PC-3 (cell line): Measurements from ENCODE around the gene IRX4. TPM values are rescaled to one million over a fixed set of nuclear protein-coding genes. Genes with fewer than 3 reads are reported as not detected.

Experiments
- ATAC-seq: fragments of 200-7000 bp; cut with Tn5 transposase; 2 replicates; pipeline ENCODE4 v1.9.1; 2020; ENCODE audit warnings: mild to moderate bottlenecking, moderate library complexity
- BruUV-seq: library from RNA; stranded (reverse); fragments of 400-500 nt; replicated peaks from 2 replicates; lab custom pipeline; 2021; lab: Mats Ljungman, UMichigan
- CTCF ChIA-PET: fragments of 300-600 bp; sonication (Branson Sonifier 250); formaldehyde crosslinking; loops from one replicate; lab custom pipeline; 2022; ENCODE audit warnings: antibody characterized with exemption; lab: Charles Lee
- POLR2A ChIA-PET: fragments of 300-600 bp; sonication (Branson Sonifier 250); formaldehyde crosslinking; loops from one replicate; lab custom pipeline; 2022; ENCODE audit warnings: antibody characterized with exemption; ENCODE audit not compliant: unreplicated experiment; lab: Charles Lee
- DNase-seq: peaks from one replicate; pipeline ENCODE4 v3.0.0-alpha.2; 2015
- H2AFZ ChIP-seq: fragments of 300-600 bp; sonication (generic); 2 replicates; pipeline ENCODE4 v1.6.0; 2016; ENCODE audit warnings: antibody characterized with exemption, low read length
- H3F3A ChIP-seq: fragments of 300-600 bp; sonication (generic); one replicate; pipeline ENCODE4 v1.6.0; 2017; ENCODE audit warnings: antibody characterized with exemption, low read length, control low read depth, mild to moderate bottlenecking; ENCODE audit not compliant: unreplicated experiment
- H3K27ac ChIP-seq: fragments of 300-600 bp; sonication (generic); 2 replicates; pipeline ENCODE4 v1.5.1; 2016; ENCODE audit warnings: mild to moderate bottlenecking, low read length
- H3K27me3 ChIP-seq: fragments of 300-600 bp; sonication (generic); 2 replicates; pipeline ENCODE4 v1.6.1; 2016; ENCODE audit warnings: low read length, mixed read lengths
- H3K36me3 ChIP-seq: fragments of 300-600 bp; sonication (generic); 2 replicates; pipeline ENCODE4 v1.6.1; 2016; ENCODE audit warnings: low read depth, mixed run types, low read length, mixed read lengths
- H3K4me1 ChIP-seq: fragments of 300-600 bp; sonication (generic); 2 replicates; pipeline ENCODE4 v1.5.1; 2016; ENCODE audit warnings: low read length; ENCODE audit not compliant: insufficient read depth
- H3K4me2 ChIP-seq: fragments of 300-600 bp; sonication (generic); 2 replicates; pipeline ENCODE4 v1.6.0; 2016; ENCODE audit warnings: low read length
- H3K4me3 ChIP-seq: fragments of 300-600 bp; sonication (generic); 2 replicates; pipeline ENCODE4 v1.5.1; 2016; ENCODE audit warnings: mild to moderate bottlenecking, low read length, mixed read lengths
- H3K79me2 ChIP-seq: fragments of 300-600 bp; sonication (generic); 2 replicates; pipeline ENCODE4 v1.6.1; 2017; ENCODE audit warnings: low read length, mixed read lengths
- H3K9ac ChIP-seq: fragments of 300-600 bp; sonication (generic); 2 replicates; pipeline ENCODE4 v1.6.0; 2016; ENCODE audit warnings: mild to moderate bottlenecking, low read length
- H3K9me2 ChIP-seq: fragments of 300-600 bp; sonication (generic); replicated peaks from 2 replicates; pipeline ENCODE4 v1.6.1; 2016; ENCODE audit warnings: mixed run types, low read length, mixed read lengths
- H3K9me3 ChIP-seq: fragments of 300-600 bp; sonication (generic); 2 replicates; pipeline ENCODE4 v1.6.1; 2016; ENCODE audit warnings: low read length, mixed read lengths
- H4K20me1 ChIP-seq: fragments of 300-600 bp; sonication (generic); 2 replicates; pipeline ENCODE4 v1.6.1; 2016; ENCODE audit warnings: low read length, mixed read lengths
- CTCF ChIP-seq: fragments of 300-600 bp; sonication (generic); conservative IDR thresholded peaks from 2 replicates; pipeline ENCODE4 v1.5.1; 2017; ENCODE audit warnings: antibody characterized with exemption, low read depth, mild to moderate bottlenecking, low read length
- EZH2 ChIP-seq: fragments of 300-600 bp; sonication (generic); IDR thresholded peaks from one replicate; pipeline ENCODE4 v1.6.1; 2017; ENCODE audit warnings: antibody characterized with exemption, mild to moderate bottlenecking, low read length; ENCODE audit not compliant: unreplicated experiment
- EZH2phosphoT487 ChIP-seq: fragments of 300-600 bp; sonication (generic); IDR thresholded peaks from 2 replicates; pipeline ENCODE4 v1.6.1; 2018; ENCODE audit warnings: mild to moderate bottlenecking, antibody characterized with exemption, low read length, borderline replicate concordance
- intact Hi-C: fragments of 100-400 bp; cut with micrococcal nuclease; formaldehyde crosslinking; loops from 2 replicates; pipeline ENCODE4 v1.9.0; 2023
- total RNA-seq: library from RNA; depleted of rRNA; stranded (reverse); fragments of >200 nt; gene quantifications from 2 replicates; pipeline ENCODE4 v1.2.3, GENCODE V29; 2014

Gene IRX4
- total RNA-seq, 1 experiment from 2014 or later = not detected

GRCh38 chr5:1909346-1909985, 26.7 kb upstream of the IRX4 start:
- Histone ChIP-seq H2AFZ (no peak overlapping the region), H3K79me2 (no peaks in the 10 kb centered on the region), H3K9me2 (no peaks in the 10 kb centered on the region), H3K4me2 (no peak overlapping the region), H3K4me3 (no peak overlapping the region), H3K4me1 (no peaks in the 10 kb centered on the region), H3K9ac (no peak overlapping the region), H3F3A (no peaks in the 10 kb centered on the region), H3K36me3 (no peaks in the 10 kb centered on the region), H3K9me3 (no peaks in the 10 kb centered on the region), H3K27ac (no peak overlapping the region), H4K20me1 (no peaks in the 10 kb centered on the region), H3K27me3 (peaks cover 71% of the 10 kb centered on the region)
- ChIA-PET CTCF (no interaction called here), POLR2A (no interaction called here)
- ATAC-seq = no peak
- no TSS peak for BruUV-seq
- DNase-seq = no peak
- TF ChIP-seq EZH2 (no peak), EZH2phosphoT487 (no peak), CTCF (no peak)
- intact Hi-C loops = no loop called here

- Histone ChIP-seq H3K27me3 (peaks cover 73% of the 10 kb centered on the region), H3K9me2 (no peaks in the 10 kb centered on the region), H3K9me3 (no peaks in the 10 kb centered on the region), H3F3A (no peaks in the 10 kb centered on the region), H3K4me1 (no peaks in the 10 kb centered on the region), H3K4me2 (no peak overlapping the region), H3K4me3 (no peak overlapping the region), H4K20me1 (no peaks in the 10 kb centered on the region), H3K27ac (no peak overlapping the region), H3K36me3 (no peaks in the 10 kb centered on the region), H2AFZ (no peak overlapping the region), H3K9ac (no peak overlapping the region), H3K79me2 (no peaks in the 10 kb centered on the region)
- POLR2A ChIA-PET = no interaction called here
- TF ChIP-seq EZH2 (no peak), CTCF (no peak), EZH2phosphoT487 (no peak)
- intact Hi-C loops = no loop called here
- no peak for DNase-seq
- no TSS peak for BruUV-seq
- CTCF ChIA-PET = no interaction called here
- ATAC-seq = no peak
Measured at GRCh38 chr5:1908931-1909330, 26.2 kb upstream of the IRX4 start.

GRCh38 chr5:1907616-1908015, 24.9 kb upstream of the IRX4 start:
- no peaks in the 10 kb centered on the region for H3K9me2 ChIP-seq
- no peak overlapping the region for H3K9ac ChIP-seq
- TF ChIP-seq EZH2 (no peak), EZH2phosphoT487 (no peak), CTCF (no peak)
- intact Hi-C loops = no loop called here
- ChIA-PET CTCF (no interaction called here), POLR2A (no interaction called here)
- H2AFZ ChIP-seq = no peak overlapping the region
- no peaks in the 10 kb centered on the region for H3K36me3 ChIP-seq
- H3K4me1 ChIP-seq = no peaks in the 10 kb centered on the region
- no peaks in the 10 kb centered on the region for H4K20me1 ChIP-seq
- H3K79me2 ChIP-seq = no peaks in the 10 kb centered on the region
- no peak overlapping the region for H3K4me3 ChIP-seq
- peaks cover 65% of the 10 kb centered on the region for H3K27me3 ChIP-seq
- no TSS peak for BruUV-seq
- H3K4me2 ChIP-seq = no peak overlapping the region
- H3K27ac ChIP-seq = no peak overlapping the region
- DNase-seq (no peak), ATAC-seq (no peak)
- H3F3A ChIP-seq = no peaks in the 10 kb centered on the region
- no peaks in the 10 kb centered on the region for H3K9me3 ChIP-seq
